ENCODE results near the gene SLIT1. TPM values are rescaled to one million over a fixed set of nuclear protein-coding genes. Genes with fewer than 3 reads are reported as not detected.

SLIT1 gene
- total RNA-seq, 1 experiment from 2014 or later: 0.41 TPM

DNA sequence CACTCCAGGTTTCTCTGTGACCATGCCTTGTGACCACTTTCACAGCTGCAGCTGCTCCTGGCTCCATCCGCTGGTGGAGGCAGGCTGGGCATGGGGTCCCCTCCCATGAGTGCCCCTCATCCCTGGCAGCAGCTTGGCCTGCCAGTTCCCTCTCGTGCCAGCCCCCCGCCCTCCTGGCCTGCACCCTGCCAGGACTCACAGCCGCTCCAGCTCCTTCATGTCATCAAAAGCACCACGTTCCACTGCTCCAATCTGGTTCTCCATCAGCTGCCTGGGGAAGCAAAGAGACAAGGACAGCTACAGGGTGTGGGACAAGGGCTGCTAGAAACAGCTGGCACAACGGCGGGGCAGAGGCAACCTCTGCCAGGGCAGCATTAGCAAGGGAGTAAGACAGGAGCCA is 22.6 kb downstream of the SLIT1 start:
- intact Hi-C loops (cut with micrococcal nuclease; ENCODE audit: unreplicated experiment): no loop called here
- H3K36me3 Mint-ChIP-seq (ENCODE audit: insufficient read depth, unreplicated experiment): no peaks in the 10 kb centered on the region
- no peaks in the 10 kb centered on the region for H3K9me3 ChIP-seq
- TF ChIP-seq, protein P1, sequence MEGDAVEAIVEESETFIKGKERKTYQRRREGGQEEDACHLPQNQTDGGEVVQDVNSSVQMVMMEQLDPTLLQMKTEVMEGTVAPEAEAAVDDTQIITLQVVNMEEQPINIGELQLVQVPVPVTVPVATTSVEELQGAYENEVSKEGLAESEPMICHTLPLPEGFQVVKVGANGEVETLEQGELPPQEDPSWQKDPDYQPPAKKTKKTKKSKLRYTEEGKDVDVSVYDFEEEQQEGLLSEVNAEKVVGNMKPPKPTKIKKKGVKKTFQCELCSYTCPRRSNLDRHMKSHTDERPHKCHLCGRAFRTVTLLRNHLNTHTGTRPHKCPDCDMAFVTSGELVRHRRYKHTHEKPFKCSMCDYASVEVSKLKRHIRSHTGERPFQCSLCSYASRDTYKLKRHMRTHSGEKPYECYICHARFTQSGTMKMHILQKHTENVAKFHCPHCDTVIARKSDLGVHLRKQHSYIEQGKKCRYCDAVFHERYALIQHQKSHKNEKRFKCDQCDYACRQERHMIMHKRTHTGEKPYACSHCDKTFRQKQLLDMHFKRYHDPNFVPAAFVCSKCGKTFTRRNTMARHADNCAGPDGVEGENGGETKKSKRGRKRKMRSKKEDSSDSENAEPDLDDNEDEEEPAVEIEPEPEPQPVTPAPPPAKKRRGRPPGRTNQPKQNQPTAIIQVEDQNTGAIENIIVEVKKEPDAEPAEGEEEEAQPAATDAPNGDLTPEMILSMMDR (IDR thresholded peaks at IDR 0.05; ENCODE audit: insufficient read depth in 1 of 2, low read depth in 1 of 2, low read length in 1 of 2, severe bottlenecking in 1 of 2, unreplicated experiment in 1 of 2): no peak
- no peaks in the 10 kb centered on the region for H3K4me1 Mint-ChIP-seq (ENCODE audit: low read depth, unreplicated experiment)
- CTCF ChIA-PET: no interaction called here
- no peak overlapping the region for H3K4me3 Mint-ChIP-seq (ENCODE audit: unreplicated experiment)
- H3K4me3 ChIP-seq (ENCODE audit: low read depth, low read length): no peak overlapping the region
- DNase-seq: no peak
- no peak overlapping the region for H3K27ac Mint-ChIP-seq (ENCODE audit: unreplicated experiment)
- H3K9me3 Mint-ChIP-seq (ENCODE audit: unreplicated experiment): no peaks in the 10 kb centered on the region
- H3K4me1 ChIP-seq: no peaks in the 10 kb centered on the region
- POLR2A ChIA-PET: no interaction called here
- peaks cover 3% of the 10 kb centered on the region for H3K27me3 Mint-ChIP-seq (ENCODE audit: insufficient read depth, unreplicated experiment)
- H3K27me3 ChIP-seq (replicated peaks; ENCODE audit: control insufficient read depth, insufficient read depth, low read length): no peaks in the 10 kb centered on the region; the same call in 1 of the 2 replicates
- BruUV-seq (replicated peaks): no TSS peak
- H3K36me3 ChIP-seq (ENCODE audit: control insufficient read depth, insufficient read depth, low read length): no peaks in the 10 kb centered on the region

DNA sequence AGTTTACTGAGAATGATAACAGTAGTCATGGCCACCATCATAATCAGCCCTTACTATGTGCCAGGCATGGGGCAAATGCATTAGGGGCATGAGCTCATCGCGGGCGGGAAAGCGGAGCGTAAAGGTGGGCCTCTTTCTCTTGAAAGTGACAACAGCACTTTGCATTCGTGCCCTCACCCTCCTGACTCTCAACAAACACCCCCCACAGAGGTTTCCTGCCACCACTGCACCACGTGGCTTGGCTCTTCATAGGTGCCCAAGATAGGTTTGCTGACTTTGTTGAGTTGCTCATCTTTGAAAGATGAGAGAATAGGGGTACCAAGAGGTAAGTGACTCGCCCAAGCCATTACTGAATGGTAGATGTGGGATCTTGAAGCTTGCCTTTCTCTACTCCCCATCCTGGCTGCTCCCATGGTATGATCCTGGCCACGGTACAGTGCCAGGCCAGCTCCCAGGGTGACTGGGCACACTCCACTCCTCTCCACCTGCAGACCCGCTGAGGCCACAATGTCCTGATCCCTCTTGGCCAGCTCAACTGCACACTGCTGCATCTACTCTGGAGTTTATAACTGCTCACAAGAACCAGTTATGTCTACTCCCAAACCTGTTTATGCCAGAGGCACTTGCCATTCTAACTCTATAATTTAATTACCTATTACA is 26.0 kb downstream of the SLIT1 start:
- H3K4me3 Mint-ChIP-seq (ENCODE audit: unreplicated experiment): no peak overlapping the region
- TF ChIP-seq, protein P1 (IDR thresholded peaks at IDR 0.05; ENCODE audit: insufficient read depth in 1 of 2, low read depth in 1 of 2, low read length in 1 of 2, severe bottlenecking in 1 of 2, unreplicated experiment in 1 of 2): no peak
- Histone ChIP-seq H3K36me3 (ENCODE audit: control insufficient read depth, insufficient read depth, low read length) (no peaks in the 10 kb centered on the region), H3K4me3 (ENCODE audit: low read depth, low read length) (no peak overlapping the region), H3K4me1 (no peaks in the 10 kb centered on the region), H3K9me3 (no peaks in the 10 kb centered on the region), H3K27me3 (replicated peaks; ENCODE audit: control insufficient read depth, insufficient read depth, low read length) (no peaks in the 10 kb centered on the region; the same call in 1 of the 2 replicates)
- ChIA-PET POLR2A (no interaction called here), CTCF (no interaction called here)
- intact Hi-C loops (cut with micrococcal nuclease; ENCODE audit: unreplicated experiment): no loop called here
- no peak overlapping the region for H3K27ac Mint-ChIP-seq (ENCODE audit: unreplicated experiment)
- peaks cover 3% of the 10 kb centered on the region for H3K27me3 Mint-ChIP-seq (ENCODE audit: insufficient read depth, unreplicated experiment)
- H3K9me3 Mint-ChIP-seq (ENCODE audit: unreplicated experiment): no peaks in the 10 kb centered on the region
- no TSS peak for BruUV-seq (replicated peaks)
- no peaks in the 10 kb centered on the region for H3K4me1 Mint-ChIP-seq (ENCODE audit: low read depth, unreplicated experiment)
- no peak for DNase-seq
- H3K36me3 Mint-ChIP-seq (ENCODE audit: insufficient read depth, unreplicated experiment): no peaks in the 10 kb centered on the region

DNA sequence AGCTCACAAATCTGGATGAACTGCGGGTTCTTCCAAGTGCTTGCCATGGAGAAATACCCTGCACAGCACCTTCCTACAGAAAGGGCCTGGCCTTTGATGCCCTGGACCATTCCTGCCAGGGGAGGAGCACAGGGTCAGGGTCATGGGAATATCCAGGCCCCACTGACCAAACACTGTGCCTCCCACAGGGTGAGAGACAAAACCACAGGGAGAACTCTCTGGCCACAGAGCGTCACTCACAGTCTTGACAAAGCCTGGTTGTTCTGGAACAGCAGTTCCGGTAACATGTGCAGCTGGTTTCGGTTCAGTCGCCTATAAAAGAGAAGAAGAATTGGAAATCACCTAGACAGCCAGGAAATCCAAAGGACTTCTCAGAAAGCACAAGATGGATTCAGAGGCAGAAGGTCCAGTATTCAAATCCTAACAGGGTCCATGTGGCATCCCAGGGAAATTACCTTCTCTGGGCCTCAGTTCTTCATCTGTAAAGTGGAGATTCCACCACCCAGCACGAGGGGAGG is 28.1 kb downstream of the SLIT1 start:
- H3K4me3 Mint-ChIP-seq (ENCODE audit: unreplicated experiment): no peak overlapping the region
- no TSS peak for BruUV-seq (replicated peaks)
- CTCF ChIA-PET: no interaction called here

More for the DNA sequence above, 28.1 kb downstream of the SLIT1 start:
- POLR2A ChIA-PET: no interaction called here
- Mint-ChIP-seq H3K9me3 (ENCODE audit: unreplicated experiment) (no peaks in the 10 kb centered on the region), H3K36me3 (ENCODE audit: insufficient read depth, unreplicated experiment) (no peaks in the 10 kb centered on the region), H3K27ac (ENCODE audit: unreplicated experiment) (no peak overlapping the region), H3K4me1 (ENCODE audit: low read depth, unreplicated experiment) (no peaks in the 10 kb centered on the region), H3K27me3 (ENCODE audit: insufficient read depth, unreplicated experiment) (peaks cover 5% of the 10 kb centered on the region)
- no peaks in the 10 kb centered on the region for H3K36me3 ChIP-seq (ENCODE audit: control insufficient read depth, insufficient read depth, low read length)
- H3K9me3 ChIP-seq: no peaks in the 10 kb centered on the region
- H3K4me1 ChIP-seq: no peaks in the 10 kb centered on the region
- no peaks in the 10 kb centered on the region; the same call in 1 of the 2 replicates for H3K27me3 ChIP-seq (replicated peaks; ENCODE audit: control insufficient read depth, insufficient read depth, low read length)
- no peak overlapping the region for H3K4me3 ChIP-seq (ENCODE audit: low read depth, low read length)
- DNase-seq: no peak
- intact Hi-C loops (cut with micrococcal nuclease; ENCODE audit: unreplicated experiment): no loop called here
- TF ChIP-seq, protein P1 (IDR thresholded peaks at IDR 0.05; ENCODE audit: insufficient read depth in 1 of 2, low read depth in 1 of 2, low read length in 1 of 2, severe bottlenecking in 1 of 2, unreplicated experiment in 1 of 2): no peak

Data from Caco-2 (cell line).